IPS-NIHi7 (cell line): Measurements from ENCODE around the gene RND2.

Experiments
- DNase-seq: peaks from one replicate; pipeline ENCODE4 v3.0.0; 2012; ENCODE audit warnings: mixed read lengths; ENCODE audit errors: extremely low spot score

Gene RND2

GRCh38 chr17:43079641-43080302 is 54.7 kb downstream of the RND2 start:
- no peak for DNase-seq
